ENCODE data around the gene CD247.
A peak's percentile ranks its signal among the peaks of the same experiment; 100 is the strongest.

The CD247 gene

GRCh38 chr1:167501515-167502191, 16.7 kb downstream of the CD247 start:
- no peaks in the 10 kb centered on the region for H3K9me3 ChIP-seq (ENCODE audit: insufficient read depth, low read depth, low read length)
- no peak overlapping the region for H3K4me2 ChIP-seq (ENCODE audit: low read depth, low read length, poor library complexity, severe bottlenecking)
- H3K4me1 ChIP-seq (ENCODE audit: insufficient read depth, low read length, poor library complexity, severe bottlenecking), result peaks cover 14% of the 10 kb centered on the region
- H3F3A ChIP-seq (ENCODE audit: low read depth), result no peaks in the 10 kb centered on the region
- H3K27me3 ChIP-seq (ENCODE audit: insufficient read depth, low read length, poor library complexity, severe bottlenecking), result no peaks in the 10 kb centered on the region
- H3K4me3 ChIP-seq (ENCODE audit: low read length, poor library complexity, severe bottlenecking), result no peak overlapping the region
- no peak overlapping the region for H2AFZ ChIP-seq (ENCODE audit: low read length)
- no peak overlapping the region for H3K9ac ChIP-seq (ENCODE audit: low read depth, low read length, poor library complexity, severe bottlenecking)
- peaks cover 43% of the 10 kb centered on the region for H4K20me1 ChIP-seq (ENCODE audit: insufficient read depth, low read length, poor library complexity, severe bottlenecking)
- peaks cover 51% of the 10 kb centered on the region; the same call in 1 of the 2 replicates for H3K36me3 ChIP-seq (ENCODE audit: insufficient read depth, low read length)
- no peaks in the 10 kb centered on the region for H3K9me2 ChIP-seq (replicated peaks; ENCODE audit: low read depth, low read length)
- TF ChIP-seq CTCF (conservative IDR thresholded peaks at IDR 0.05; ENCODE audit: low read length), result no peak
- TF ChIP-seq EZH2phosphoT487 (IDR thresholded peaks at IDR 0.05; ENCODE audit: borderline replicate concordance), result no peak
- peaks cover 97% of the 10 kb centered on the region for H3K79me2 ChIP-seq (ENCODE audit: insufficient read depth, low read length)

GRCh38 chr1:167500283-167500860, 18.0 kb downstream of the CD247 start:
- Histone ChIP-seq H3F3A (ENCODE audit: low read depth) (no peaks in the 10 kb centered on the region), H3K4me2 (ENCODE audit: low read depth, low read length, poor library complexity, severe bottlenecking) (no peak overlapping the region), H3K9me2 (replicated peaks; ENCODE audit: low read depth, low read length) (no peaks in the 10 kb centered on the region), H3K9ac (ENCODE audit: low read depth, low read length, poor library complexity, severe bottlenecking) (no peak overlapping the region), H3K36me3 (ENCODE audit: insufficient read depth, low read length) (peaks cover 61% of the 10 kb centered on the region; the same call in 1 of the 2 replicates), H3K9me3 (ENCODE audit: insufficient read depth, low read depth, low read length) (no peaks in the 10 kb centered on the region), H2AFZ (ENCODE audit: low read length) (no peak overlapping the region), H3K4me1 (ENCODE audit: insufficient read depth, low read length, poor library complexity, severe bottlenecking) (peaks cover 14% of the 10 kb centered on the region), H3K79me2 (ENCODE audit: insufficient read depth, low read length) (peaks cover 97% of the 10 kb centered on the region), H4K20me1 (ENCODE audit: insufficient read depth, low read length, poor library complexity, severe bottlenecking) (peaks cover 40% of the 10 kb centered on the region), H3K27me3 (ENCODE audit: insufficient read depth, low read length, poor library complexity, severe bottlenecking) (no peaks in the 10 kb centered on the region), H3K4me3 (ENCODE audit: low read length, poor library complexity, severe bottlenecking) (no peak overlapping the region)
- TF ChIP-seq EZH2phosphoT487 (IDR thresholded peaks at IDR 0.05; ENCODE audit: borderline replicate concordance), result no peak
- no peak for TF ChIP-seq CTCF (conservative IDR thresholded peaks at IDR 0.05; ENCODE audit: low read length)

GRCh38 chr1:167499664-167500101, 18.6 kb downstream of the CD247 start:
- H3K79me2 ChIP-seq (ENCODE audit: insufficient read depth, low read length), result peaks cover 99% of the 10 kb centered on the region
- no peak overlapping the region for H3K9ac ChIP-seq (ENCODE audit: low read depth, low read length, poor library complexity, severe bottlenecking)

More at GRCh38 chr1:167499664-167500101, 18.6 kb downstream of the CD247 start:
- H4K20me1 ChIP-seq (ENCODE audit: insufficient read depth, low read length, poor library complexity, severe bottlenecking), result peaks cover 45% of the 10 kb centered on the region
- H3K4me1 ChIP-seq (ENCODE audit: insufficient read depth, low read length, poor library complexity, severe bottlenecking), result peaks cover 14% of the 10 kb centered on the region
- no peaks in the 10 kb centered on the region for H3F3A ChIP-seq (ENCODE audit: low read depth)
- no peaks in the 10 kb centered on the region for H3K9me2 ChIP-seq (replicated peaks; ENCODE audit: low read depth, low read length)
- TF ChIP-seq CTCF (conservative IDR thresholded peaks at IDR 0.05; ENCODE audit: low read length) (no peak), EZH2phosphoT487 (IDR thresholded peaks at IDR 0.05; ENCODE audit: borderline replicate concordance) (no peak)
- H3K4me2 ChIP-seq (ENCODE audit: low read depth, low read length, poor library complexity, severe bottlenecking), result peak overlapping the region; percentile 10
- H3K9me3 ChIP-seq (ENCODE audit: insufficient read depth, low read depth, low read length), result no peaks in the 10 kb centered on the region
- no peak overlapping the region for H2AFZ ChIP-seq (ENCODE audit: low read length)
- H3K27me3 ChIP-seq (ENCODE audit: insufficient read depth, low read length, poor library complexity, severe bottlenecking), result no peaks in the 10 kb centered on the region
- no peak overlapping the region for H3K4me3 ChIP-seq (ENCODE audit: low read length, poor library complexity, severe bottlenecking)
- H3K36me3 ChIP-seq (ENCODE audit: insufficient read depth, low read length), result peaks cover 68% of the 10 kb centered on the region; the same call in 1 of the 2 replicates
